ENCODE data around the gene C6orf47.
"Not testable (repeated sequence)": the region's sequence is repeated elsewhere in the genome, so short reads cannot be mapped to it uniquely, and the experiment has no call there.

C6orf47 gene

DNA sequence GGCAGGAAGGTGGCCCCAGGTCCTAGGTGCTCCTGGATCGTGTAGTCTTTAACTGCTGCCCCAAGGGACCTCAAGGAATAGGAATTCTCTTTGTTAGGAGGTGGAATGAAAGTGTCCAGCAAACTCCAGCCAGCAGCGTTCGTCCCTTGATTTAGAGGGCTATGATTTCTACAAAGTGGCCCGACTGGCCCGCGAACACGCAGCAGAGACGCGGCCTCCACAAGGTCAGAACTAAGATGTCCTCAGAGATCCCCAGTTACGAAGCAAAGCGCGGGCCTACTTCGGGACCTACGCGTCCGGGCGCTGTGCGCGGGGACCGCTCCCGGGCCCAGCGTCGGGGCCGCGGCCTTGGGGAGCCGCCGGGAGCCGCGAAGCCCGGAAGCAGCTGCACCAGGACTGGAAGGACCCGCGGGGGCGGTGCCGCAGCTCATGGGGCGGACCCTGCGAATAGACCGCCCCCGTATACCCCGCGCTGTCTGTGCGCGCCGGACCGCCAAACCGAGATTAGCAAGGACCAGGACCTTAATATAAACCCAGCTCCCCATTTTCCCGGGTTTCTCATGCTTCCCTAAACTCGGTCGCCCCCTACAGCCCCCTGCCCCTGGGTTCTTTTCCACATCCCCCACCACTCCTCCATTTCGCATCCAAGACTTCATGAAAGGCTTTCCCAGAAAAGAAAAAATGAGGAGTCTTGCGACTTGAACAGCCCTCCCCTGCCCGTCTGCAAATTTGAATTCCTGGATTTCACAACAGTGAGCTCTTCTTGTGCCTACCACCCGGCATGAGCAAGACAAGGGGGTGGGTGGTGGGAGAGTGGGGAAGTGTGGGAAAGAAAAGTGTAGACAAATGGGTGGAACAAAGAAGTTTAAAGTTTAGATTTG lies at the start of gene C6orf47:
TSS of gene C6orf47 (minus strand) at position 398 of the 881 bp plus-strand sequence. CDS start 831 bp downstream, outside the sequence.
- no peak for FAIRE-seq

DNA sequence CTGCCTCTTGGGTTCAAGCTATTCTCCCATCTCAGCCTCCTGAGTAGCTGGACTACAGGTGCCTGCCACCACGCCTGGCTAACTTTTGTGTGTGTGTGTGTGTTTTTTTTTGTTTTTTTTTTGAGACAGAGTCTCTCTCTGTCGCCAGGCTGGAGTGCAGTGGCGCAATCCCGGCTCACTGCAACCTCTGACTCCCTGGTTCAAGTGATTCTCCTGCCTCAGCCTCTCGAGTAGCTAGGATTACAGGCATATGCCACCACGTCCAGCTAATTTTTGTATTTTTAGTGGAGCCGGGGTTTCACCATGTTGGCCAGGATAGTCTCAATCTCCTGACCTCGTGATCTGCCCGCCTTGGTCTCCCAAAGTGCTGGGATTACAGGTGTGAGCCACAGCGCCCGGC lies 48.6 kb upstream of the C6orf47 start:
- not testable (repeated sequence) for FAIRE-seq

GRCh38 chr6:31708224-31708623 lies 47.6 kb upstream of the C6orf47 start:
- FAIRE-seq, result no peak

- FAIRE-seq, result no peak
These were observed 47.1 kb upstream of the C6orf47 start for GRCh38 chr6:31707701-31708100.

GRCh38 chr6:31706599-31706998 lies 46.0 kb upstream of the C6orf47 start, which contains the start of gene LY6G6F:
Gene LY6G6F, plus strand, starts transcription at chr6:31706866. Its CDS starts 41 bp downstream, at chr6:31706907.
- FAIRE-seq, result no peak

- no peak for FAIRE-seq
These were observed 45.4 kb upstream of the C6orf47 start for GRCh38 chr6:31705931-31706330.

DNA sequence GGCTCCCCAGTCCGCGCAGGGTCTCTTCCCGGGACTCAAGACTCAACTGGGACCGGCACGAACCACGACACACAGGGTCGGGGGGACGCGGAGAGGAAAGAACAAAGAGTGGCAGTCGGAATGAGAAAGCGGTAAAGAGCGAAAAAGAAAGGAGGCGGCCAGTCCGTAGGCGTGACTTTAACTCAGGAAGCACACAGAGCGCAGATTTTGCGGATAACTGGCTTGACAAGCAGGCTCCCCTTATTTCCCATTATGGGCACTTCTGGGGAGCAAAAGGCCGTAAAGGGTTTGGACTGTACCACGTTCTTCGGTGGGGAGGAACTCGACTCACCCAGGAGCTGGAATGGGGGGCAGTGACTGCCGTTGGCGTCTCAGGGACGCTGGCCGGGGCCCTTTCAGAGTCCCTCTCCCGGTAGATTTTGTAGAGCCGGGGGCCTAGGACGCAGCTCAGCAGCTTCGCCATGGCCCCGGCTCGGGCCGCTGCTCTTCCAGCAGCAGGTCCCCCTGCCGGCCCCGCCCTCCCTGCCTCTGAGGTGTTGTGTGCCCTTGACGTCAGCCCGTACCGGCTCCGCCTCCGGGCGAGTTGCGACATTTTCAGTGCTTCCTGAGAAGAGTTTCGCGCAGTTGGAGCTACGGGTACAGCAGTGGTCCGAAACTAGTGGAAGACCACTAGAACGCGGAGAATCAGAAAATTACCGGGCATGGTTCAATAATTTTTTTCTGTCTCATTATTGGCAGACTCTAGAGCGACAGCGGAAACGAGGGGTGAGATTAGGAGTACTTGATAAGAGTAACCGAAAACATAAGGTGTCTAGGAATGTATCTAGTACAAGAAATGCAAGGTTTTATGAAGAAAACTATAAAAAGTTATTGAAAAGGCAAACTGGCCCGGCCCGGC lies 42.5 kb upstream of the C6orf47 start, which contains the start of gene ABHD16A:
TSS of gene ABHD16A (minus strand) at position 506 of the 898 bp plus-strand sequence. CDS start at position 463, 43 bp downstream.
- no peak for FAIRE-seq

- FAIRE-seq, result no peak
These were observed 41.8 kb upstream of the C6orf47 start for GRCh38 chr6:31702405-31702818.

GRCh38 chr6:31701666-31702404 lies 41.3 kb upstream of the C6orf47 start:
- FAIRE-seq, result no peak

- FAIRE-seq, result no peak
These were observed 40.3 kb upstream of the C6orf47 start for GRCh38 chr6:31700740-31701401.

DNA sequence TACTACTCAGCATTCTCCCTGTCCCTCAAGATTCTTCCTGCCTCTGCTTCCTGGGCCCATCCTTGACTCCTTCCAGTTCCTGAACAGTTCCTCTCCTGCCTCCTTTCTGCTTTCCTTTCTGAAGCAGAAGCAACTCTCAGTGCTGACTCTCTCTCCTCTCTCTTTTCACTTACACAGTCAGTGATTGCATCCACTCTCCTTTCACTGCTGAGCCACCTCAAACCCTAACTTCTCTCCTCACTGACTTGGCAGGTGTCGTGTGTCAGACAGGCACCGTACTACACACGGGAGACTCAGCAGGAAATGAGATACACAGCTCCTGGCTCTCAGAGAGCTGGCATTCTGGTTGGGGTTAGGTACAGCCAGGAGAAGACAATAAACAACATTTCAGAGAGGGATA lies 37.0 kb upstream of the C6orf47 start:
- no peak for FAIRE-seq

DNA sequence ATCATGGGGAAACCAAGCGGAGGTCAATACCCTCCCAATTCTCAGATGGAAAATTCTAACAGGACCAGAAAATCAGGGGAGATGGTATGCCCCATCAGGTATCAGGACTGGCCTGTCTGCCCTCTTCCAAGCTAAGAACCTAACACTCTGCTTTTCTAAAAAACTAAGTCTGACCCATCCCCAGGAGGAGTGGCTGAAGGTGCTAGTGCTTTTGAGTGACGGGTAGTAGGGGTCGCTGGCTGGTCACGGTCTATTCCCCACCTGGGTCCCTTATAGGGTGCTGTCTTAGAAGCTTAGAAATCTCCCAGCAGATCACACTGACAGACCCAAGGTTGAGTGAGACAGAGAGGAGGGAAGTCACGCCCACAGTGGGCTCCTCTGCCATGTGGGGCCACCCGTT lies 33.0 kb upstream of the C6orf47 start:
- FAIRE-seq, result no peak

GRCh38 chr6:31692886-31693285 lies 32.3 kb upstream of the C6orf47 start:
- FAIRE-seq, result no peak

DNA sequence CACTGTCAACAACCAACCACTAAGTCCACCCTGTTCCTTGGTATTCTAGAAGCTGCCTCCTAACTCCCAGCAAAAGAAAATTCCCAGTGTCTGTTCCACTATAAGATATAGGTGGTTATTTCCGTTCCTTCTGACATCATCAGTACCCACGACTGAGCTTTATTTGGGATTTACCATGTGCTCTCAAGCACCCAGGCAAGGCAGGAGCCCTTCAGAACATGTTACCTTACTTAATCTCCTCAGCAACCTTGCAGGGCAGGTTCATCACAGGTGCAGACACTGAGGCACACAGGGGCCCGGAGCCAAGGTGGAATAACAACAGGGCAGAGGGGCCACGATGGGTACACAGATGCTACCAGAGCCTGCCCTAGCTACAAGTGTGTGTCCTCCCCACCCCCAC lies 31.8 kb upstream of the C6orf47 start:
- no peak for FAIRE-seq

GRCh38 chr6:31691564-31692108 lies 31.1 kb upstream of the C6orf47 start:
- no peak for FAIRE-seq

DNA sequence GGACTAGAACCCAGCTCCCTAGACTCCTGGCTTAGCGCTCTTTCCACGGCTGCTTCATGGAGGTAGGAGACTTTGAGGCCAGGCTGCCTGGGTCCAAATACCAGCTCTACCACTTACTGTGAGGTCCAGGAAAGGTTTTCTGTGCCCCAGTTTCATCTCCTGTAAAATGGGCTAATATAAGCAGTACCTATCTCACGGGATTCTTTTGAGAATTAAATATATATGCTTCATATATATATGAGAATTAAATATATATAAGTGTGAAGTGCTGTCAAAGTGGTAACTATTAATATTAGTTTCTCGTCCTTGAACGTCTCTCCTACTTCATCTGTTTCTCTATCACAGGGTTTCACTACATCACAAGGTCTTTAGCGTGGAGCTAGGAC lies 30.5 kb upstream of the C6orf47 start:
- no peak for FAIRE-seq

GRCh38 chr6:31690231-31691077 lies 29.9 kb upstream of the C6orf47 start:
- FAIRE-seq, result no peak

DNA sequence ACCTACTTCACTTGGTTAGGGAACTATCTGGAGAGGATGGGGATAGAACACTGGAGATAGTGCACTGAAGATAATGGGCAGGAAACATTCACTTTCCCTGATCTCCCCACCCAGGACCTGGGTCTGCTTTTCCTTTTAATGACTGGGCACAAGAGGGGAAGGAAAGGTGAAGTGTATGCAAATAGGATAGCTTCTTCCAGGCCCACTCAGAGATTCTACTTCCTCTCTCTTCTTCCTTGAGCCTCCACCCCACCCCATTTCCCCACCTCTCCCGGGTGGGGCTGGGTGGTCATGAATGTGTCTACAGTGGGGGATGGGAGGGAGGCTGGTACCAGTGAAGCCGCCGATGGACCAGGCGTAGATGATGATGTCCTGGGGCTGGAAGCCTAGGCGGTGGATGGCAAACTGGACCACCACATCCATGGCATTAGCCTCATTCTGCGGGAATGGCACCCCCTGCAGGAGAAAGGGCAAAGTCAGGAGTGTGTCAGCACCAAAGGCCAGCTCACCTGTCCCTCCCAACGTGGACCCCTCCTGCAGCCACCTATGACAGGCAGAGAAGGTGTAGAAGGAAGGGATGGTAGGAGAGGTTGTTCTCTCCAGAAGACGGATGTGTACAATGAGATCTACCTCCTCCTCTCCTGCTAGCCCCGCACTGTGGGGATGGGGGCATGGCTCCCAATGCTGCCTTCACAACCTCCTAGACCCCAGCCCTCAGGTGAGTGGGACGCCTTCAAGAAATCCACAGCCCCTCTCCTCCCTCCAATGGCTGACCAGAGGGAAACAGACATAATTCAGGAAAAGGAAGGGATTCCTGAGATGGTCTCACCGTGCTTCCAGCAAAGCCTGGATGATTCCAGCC lies 28.9 kb upstream of the C6orf47 start:
- no peak for FAIRE-seq

- FAIRE-seq, result no peak
These were observed 27.5 kb upstream of the C6orf47 start for GRCh38 chr6:31687860-31688693.
